Erythroblast (primary cell): ENCODE results near the gene FAM163B.

Experiments used
- GATA1 ChIP-seq: IDR thresholded peaks from 2 replicates; pipeline ENCODE4 v1.6.1; 2011; ENCODE audit warnings: low read depth, mild to moderate bottlenecking, control low read depth, low read length, moderate library complexity
- POLR2A ChIP-seq: IDR thresholded peaks from 2 replicates; pipeline ENCODE4 v1.6.1; 2011; ENCODE audit warnings: mild to moderate bottlenecking, low read length

GRCh38 chr9:133540698-133541025, 68.5 kb downstream of the FAM163B start:
- TF ChIP-seq POLR2A (no peak), GATA1 (no peak)
